ENCODE measurements around the gene OPCML.

DNA sequence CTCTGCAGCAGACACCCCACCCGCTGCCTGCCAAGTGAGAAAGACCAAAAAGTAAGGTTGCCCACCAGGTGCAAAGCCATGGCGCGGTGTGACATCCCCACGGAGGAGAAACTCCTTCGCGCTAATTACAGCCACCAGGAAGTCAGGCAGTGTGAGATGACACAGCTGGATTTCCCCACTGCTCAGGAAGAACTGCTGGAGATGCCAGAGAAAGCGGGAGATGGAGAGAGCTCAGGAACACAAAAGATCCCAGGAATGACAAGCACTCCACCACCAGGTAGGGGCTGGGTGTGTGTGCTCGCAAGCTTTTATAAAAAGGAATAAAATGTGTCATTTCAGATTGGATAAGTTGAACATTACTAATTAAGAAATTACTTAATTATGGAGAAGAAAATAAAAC lies 292.7 kb downstream of the OPCML start:
- TF ChIP-seq, protein P1, sequence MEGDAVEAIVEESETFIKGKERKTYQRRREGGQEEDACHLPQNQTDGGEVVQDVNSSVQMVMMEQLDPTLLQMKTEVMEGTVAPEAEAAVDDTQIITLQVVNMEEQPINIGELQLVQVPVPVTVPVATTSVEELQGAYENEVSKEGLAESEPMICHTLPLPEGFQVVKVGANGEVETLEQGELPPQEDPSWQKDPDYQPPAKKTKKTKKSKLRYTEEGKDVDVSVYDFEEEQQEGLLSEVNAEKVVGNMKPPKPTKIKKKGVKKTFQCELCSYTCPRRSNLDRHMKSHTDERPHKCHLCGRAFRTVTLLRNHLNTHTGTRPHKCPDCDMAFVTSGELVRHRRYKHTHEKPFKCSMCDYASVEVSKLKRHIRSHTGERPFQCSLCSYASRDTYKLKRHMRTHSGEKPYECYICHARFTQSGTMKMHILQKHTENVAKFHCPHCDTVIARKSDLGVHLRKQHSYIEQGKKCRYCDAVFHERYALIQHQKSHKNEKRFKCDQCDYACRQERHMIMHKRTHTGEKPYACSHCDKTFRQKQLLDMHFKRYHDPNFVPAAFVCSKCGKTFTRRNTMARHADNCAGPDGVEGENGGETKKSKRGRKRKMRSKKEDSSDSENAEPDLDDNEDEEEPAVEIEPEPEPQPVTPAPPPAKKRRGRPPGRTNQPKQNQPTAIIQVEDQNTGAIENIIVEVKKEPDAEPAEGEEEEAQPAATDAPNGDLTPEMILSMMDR (conservative IDR thresholded peaks at IDR 0.05 in 1 of 2, IDR thresholded peaks at IDR 0.05 in 1 of 2; ENCODE audit: extremely low read depth in 1 of 2, insufficient read depth in 1 of 2, low read depth in 1 of 2, low read length in 2 of 2): no peak
- no peak for TF ChIP-seq EZH2 (IDR thresholded peaks at IDR 0.05; ENCODE audit: borderline replicate concordance, low read length)

Measured in mammary epithelial cell (primary cell).